ENCODE data around the gene GPR32.
"Not testable (repeated sequence)": the region's sequence is repeated elsewhere in the genome, so short reads cannot be mapped to it uniquely, and the experiment has no call there.

Gene GPR32

DNA sequence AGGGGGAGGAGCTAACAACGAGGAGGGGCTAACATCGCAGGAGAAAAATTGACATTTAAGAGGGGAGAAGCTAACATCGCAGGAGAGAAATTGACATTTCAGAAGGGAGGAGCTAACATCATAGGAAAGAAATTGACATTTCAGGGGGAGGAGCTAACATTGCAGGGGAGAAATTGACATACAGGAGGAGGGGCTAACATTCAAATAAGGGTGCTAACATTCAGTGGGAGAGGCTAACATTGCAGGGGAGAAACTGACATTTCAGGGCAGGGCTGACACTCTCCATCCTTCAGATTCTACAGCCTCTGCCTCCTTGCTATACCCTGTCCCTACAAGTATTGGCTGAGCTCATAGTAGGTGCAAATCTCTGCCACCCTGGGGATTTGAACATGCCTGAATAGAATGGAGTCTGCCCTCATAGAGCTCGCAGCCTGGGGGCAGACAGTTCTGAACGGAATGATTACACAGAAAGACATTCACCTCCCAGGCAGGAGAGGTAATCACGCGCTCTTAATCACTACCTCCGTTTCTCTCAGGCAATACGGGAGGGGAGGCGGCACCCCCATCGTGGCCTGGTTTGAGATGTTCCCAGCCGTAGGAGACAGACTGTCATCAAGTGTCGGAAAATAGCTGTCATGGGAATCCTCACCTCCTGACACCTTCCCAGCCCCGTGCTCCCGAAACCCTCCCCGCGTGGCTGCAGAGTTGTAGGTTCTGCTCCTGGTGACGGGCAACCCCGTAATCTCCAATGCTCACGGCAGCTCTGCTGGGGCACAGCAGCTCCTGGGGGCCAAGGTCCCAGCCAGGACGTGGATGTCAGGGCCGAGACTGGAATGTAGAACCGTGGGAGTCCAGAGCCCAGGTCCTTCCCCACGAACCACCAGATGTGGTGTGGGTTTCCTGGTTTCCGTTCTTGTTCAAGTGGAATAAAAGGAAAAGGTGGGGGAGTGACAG, 9.5 kb downstream of the GPR32 start (continued):
- TF ChIP-seq, protein P1, sequence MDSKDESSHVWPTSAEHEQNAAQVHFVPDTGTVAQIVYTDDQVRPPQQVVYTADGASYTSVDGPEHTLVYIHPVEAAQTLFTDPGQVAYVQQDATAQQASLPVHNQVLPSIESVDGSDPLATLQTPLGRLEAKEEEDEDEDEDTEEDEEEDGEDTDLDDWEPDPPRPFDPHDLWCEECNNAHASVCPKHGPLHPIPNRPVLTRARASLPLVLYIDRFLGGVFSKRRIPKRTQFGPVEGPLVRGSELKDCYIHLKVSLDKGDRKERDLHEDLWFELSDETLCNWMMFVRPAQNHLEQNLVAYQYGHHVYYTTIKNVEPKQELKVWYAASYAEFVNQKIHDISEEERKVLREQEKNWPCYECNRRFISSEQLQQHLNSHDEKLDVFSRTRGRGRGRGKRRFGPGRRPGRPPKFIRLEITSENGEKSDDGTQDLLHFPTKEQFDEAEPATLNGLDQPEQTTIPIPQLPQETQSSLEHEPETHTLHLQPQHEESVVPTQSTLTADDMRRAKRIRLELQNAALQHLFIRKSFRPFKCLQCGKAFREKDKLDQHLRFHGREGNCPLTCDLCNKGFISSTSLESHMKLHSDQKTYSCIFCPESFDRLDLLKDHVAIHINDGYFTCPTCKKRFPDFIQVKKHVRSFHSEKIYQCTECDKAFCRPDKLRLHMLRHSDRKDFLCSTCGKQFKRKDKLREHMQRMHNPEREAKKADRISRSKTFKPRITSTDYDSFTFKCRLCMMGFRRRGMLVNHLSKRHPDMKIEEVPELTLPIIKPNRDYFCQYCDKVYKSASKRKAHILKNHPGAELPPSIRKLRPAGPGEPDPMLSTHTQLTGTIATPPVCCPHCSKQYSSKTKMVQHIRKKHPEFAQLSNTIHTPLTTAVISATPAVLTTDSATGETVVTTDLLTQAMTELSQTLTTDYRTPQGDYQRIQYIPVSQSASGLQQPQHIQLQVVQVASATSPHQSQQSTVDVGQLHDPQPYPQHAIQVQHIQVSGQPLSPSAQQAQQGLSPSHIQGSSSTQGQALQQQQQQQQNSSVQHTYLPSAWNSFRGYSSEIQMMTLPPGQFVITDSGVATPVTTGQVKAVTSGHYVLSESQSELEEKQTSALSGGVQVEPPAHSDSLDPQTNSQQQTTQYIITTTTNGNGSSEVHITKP (tag by site-specific recombination; IDR thresholded peaks at IDR 0.05), result peak; percentile 79
- TF ChIP-seq GLIS2 (tag by site-specific recombination; IDR thresholded peaks at IDR 0.05) (no peak), ZNF664 (tag by site-specific recombination; IDR thresholded peaks at IDR 0.05) (no peak), SP7 (tag by site-specific recombination; IDR thresholded peaks at IDR 0.05) (0 out of 2 replicates have a peak, but pooled peaks have one; percentile 14), ZNF391 (tag by site-specific recombination; IDR thresholded peaks at IDR 0.05; ENCODE audit: borderline replicate concordance, low read depth) (no peak), ZFHX2 (tag by site-specific recombination; conservative IDR thresholded peaks at IDR 0.05) (no peak)

DNA sequence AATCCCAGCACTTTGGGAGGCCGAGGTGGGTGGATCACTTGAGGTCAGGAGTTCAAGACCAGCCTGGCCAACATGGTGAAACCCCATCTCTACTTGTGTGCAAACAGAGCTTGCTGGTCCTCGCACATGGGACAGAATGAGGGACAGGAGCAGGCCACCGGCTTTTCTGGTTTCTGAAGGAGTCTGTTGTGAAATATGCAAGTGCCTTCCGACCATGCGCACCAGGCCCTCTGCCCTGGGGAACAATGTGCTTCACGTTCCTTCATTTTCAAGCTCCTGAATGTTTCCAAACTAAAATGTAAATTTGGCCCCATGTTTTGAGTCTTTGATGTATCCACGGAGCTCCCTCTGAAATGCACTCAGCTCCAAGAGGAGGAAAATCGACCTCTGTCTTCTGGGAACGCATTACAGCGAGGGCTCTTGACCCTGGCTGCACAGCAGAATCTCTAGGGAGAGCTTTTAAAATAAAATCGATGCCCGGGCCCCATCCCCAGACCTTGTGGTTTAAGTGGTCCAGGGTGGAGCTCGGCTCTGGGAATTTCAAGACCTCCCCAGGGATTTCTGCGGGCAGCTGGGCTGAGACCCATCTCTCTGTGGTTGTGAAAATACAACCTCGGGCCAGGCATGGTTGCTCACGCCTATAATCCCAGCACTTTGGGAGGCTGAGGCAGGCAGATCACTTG, 10.6 kb downstream of the GPR32 start:
- CTCF ChIA-PET, result interaction anchor here (0.7 to 10.1 kb wide), 9 partner anchors 12 to 350 kb away, joined by 3 to 151 read pairs (median 10); partner anchors contain the start of gene CLEC11A

DNA sequence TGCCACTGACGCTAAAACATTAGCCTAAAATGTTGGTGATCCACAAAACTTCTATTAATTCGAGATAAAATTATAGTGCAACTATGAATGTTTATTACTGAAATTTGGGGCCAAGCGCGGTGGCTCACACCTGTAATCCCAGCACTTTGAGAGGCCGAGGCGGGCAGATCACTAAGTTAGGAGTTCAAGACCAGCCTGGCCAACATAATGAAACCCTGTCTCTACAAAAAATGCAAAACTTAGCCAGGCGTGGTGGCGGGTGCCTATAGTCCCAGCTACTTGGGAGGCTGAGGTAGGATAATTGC, 13.5 kb downstream of the GPR32 start:
- H3K27ac ChIP-seq (ENCODE audit: extremely low read depth, low read depth, low read length), result not testable (repeated sequence)
- ChIA-PET CTCF (interaction anchor here (0.6 to 10.1 kb wide), 24 partner anchors 9 to 531 kb away, joined by 3 to 151 read pairs (median 4); partner anchors contain the start of gene CLEC11A), POLR2A (interaction anchor here (0.5 to 0.7 kb wide), 2 partner anchors 126 to 468 kb away, joined by 3 to 4 read pairs; no protein-coding TSS in a partner anchor)

More for the DNA sequence above, 10.6 kb downstream of the GPR32 start:
- no peak overlapping the region for H3K4me3 ChIP-seq (ENCODE audit: low read depth, low read length)
- H3K27ac ChIP-seq (ENCODE audit: extremely low read depth, low read depth, low read length), result no peak overlapping the region
- peaks cover 5% of the 10 kb centered on the region; the same call in 1 of the 2 replicates for H3K4me1 ChIP-seq (ENCODE audit: control insufficient read depth, insufficient read depth, low read length)
- TF ChIP-seq ZNF544 (tag by site-specific recombination; IDR thresholded peaks at IDR 0.05) (no peak), OVOL3 (tag by site-specific recombination; IDR thresholded peaks at IDR 0.05) (no peak), ZNF596 (tag by site-specific recombination; IDR thresholded peaks at IDR 0.05) (no peak), OSR2 (tag by site-specific recombination; IDR thresholded peaks at IDR 0.05) (no peak), SCRT1 (tag by site-specific recombination; IDR thresholded peaks at IDR 0.05; ENCODE audit: borderline replicate concordance) (no peak), ZNF623 (tag by site-specific recombination; IDR thresholded peaks at IDR 0.05) (no peak), ZNF624 (tag by site-specific recombination; IDR thresholded peaks at IDR 0.05) (no peak), ZNF521 (tag by site-specific recombination; IDR thresholded peaks at IDR 0.05) (no peak), HOXD13 (CRISPR knock-in tag; IDR thresholded peaks at IDR 0.05; ENCODE audit: borderline replicate concordance) (no peak)
- TF ChIP-seq, protein P2, sequence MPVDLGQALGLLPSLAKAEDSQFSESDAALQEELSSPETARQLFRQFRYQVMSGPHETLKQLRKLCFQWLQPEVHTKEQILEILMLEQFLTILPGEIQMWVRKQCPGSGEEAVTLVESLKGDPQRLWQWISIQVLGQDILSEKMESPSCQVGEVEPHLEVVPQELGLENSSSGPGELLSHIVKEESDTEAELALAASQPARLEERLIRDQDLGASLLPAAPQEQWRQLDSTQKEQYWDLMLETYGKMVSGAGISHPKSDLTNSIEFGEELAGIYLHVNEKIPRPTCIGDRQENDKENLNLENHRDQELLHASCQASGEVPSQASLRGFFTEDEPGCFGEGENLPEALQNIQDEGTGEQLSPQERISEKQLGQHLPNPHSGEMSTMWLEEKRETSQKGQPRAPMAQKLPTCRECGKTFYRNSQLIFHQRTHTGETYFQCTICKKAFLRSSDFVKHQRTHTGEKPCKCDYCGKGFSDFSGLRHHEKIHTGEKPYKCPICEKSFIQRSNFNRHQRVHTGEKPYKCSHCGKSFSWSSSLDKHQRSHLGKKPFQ (tag by site-specific recombination; IDR thresholded peaks at IDR 0.05), result no peak
- TF ChIP-seq, protein P3, sequence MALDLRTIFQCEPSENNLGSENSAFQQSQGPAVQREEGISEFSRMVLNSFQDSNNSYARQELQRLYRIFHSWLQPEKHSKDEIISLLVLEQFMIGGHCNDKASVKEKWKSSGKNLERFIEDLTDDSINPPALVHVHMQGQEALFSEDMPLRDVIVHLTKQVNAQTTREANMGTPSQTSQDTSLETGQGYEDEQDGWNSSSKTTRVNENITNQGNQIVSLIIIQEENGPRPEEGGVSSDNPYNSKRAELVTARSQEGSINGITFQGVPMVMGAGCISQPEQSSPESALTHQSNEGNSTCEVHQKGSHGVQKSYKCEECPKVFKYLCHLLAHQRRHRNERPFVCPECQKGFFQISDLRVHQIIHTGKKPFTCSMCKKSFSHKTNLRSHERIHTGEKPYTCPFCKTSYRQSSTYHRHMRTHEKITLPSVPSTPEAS (tag by site-specific recombination; IDR thresholded peaks at IDR 0.05), result no peak
- TF ChIP-seq, protein P4, sequence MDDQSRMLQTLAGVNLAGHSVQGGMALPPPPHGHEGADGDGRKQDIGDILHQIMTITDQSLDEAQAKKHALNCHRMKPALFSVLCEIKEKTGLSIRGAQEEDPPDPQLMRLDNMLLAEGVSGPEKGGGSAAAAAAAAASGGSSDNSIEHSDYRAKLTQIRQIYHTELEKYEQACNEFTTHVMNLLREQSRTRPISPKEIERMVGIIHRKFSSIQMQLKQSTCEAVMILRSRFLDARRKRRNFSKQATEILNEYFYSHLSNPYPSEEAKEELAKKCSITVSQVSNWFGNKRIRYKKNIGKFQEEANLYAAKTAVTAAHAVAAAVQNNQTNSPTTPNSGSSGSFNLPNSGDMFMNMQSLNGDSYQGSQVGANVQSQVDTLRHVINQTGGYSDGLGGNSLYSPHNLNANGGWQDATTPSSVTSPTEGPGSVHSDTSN (CRISPR knock-in tag; IDR thresholded peaks at IDR 0.05), result no peak
- TF ChIP-seq, protein P5, sequence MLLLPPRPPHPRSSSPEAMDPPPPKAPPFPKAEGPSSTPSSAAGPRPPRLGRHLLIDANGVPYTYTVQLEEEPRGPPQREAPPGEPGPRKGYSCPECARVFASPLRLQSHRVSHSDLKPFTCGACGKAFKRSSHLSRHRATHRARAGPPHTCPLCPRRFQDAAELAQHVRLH (tag by site-specific recombination; IDR thresholded peaks at IDR 0.05), result no peak
- H3K36me3 ChIP-seq (ENCODE audit: control insufficient read depth in 2 of 2, insufficient read depth in 1 of 2, low read length in 2 of 2), result no peaks in the 10 kb centered on the region
- H3K9me3 ChIP-seq (ENCODE audit: control insufficient read depth, insufficient read depth, low read depth, low read length), result no peaks in the 10 kb centered on the region
- POLR2A ChIA-PET, result interaction anchor here (0.7 to 2.1 kb wide), 3 partner anchors 23 to 56 kb away, joined by 3 to 13 read pairs (median 5); no protein-coding TSS in a partner anchor

More for the DNA sequence above, 13.5 kb downstream of the GPR32 start:
- not testable (repeated sequence) for H3K4me3 ChIP-seq (ENCODE audit: low read depth, low read length); H3K4me1 ChIP-seq (ENCODE audit: control insufficient read depth, insufficient read depth, low read length); H3K36me3 ChIP-seq (ENCODE audit: control insufficient read depth in 2 of 2, insufficient read depth in 1 of 2, low read length in 2 of 2); H3K9me3 ChIP-seq (ENCODE audit: control insufficient read depth, insufficient read depth, low read depth, low read length)
